PFSK-1 (cell line): ENCODE measurements around the gene KCNIP4.

Experiments
- FOXP2 ChIP-seq: optimal IDR thresholded peaks from 2 replicates; pipeline ENCODE3; 2011; ENCODE audit warnings: borderline replicate concordance, control low read depth, inconsistent platforms; ENCODE audit not compliant: insufficient read depth; ENCODE audit errors: extremely low read length, extremely low read depth
- POLR2AphosphoS5 ChIP-seq: IDR thresholded peaks from 2 replicates; pipeline ENCODE4 v1.6.1; 2012; ENCODE audit warnings: low read depth, mild to moderate bottlenecking, control low read depth, low read length, moderate library complexity
- SIN3A ChIP-seq: IDR thresholded peaks from 2 replicates; pipeline ENCODE4 v1.6.1; 2012; ENCODE audit warnings: mild to moderate bottlenecking, low read length, moderate library complexity, borderline replicate concordance; ENCODE audit not compliant: insufficient read depth
- TAF1 ChIP-seq: IDR thresholded peaks from 2 replicates; pipeline ENCODE4 v1.6.1; 2012; ENCODE audit warnings: low read length, control low read depth, borderline replicate concordance; ENCODE audit not compliant: insufficient read depth
- TF ChIP-seq, protein P1 (sequence below), 2 experiments: IDR thresholded peaks; 2 replicates each; pipeline versions ENCODE4 v1.6.1 to v1.8.0; 2011 to 2012; ENCODE audit warnings: low read depth in 2 of 2, low read length in 2 of 2, control low read depth in 1 of 2, inconsistent platforms in 1 of 2, mild to moderate bottlenecking in 1 of 2, moderate library complexity in 1 of 2; ENCODE audit not compliant: insufficient read depth in 1 of 2

The KCNIP4 gene

DNA sequence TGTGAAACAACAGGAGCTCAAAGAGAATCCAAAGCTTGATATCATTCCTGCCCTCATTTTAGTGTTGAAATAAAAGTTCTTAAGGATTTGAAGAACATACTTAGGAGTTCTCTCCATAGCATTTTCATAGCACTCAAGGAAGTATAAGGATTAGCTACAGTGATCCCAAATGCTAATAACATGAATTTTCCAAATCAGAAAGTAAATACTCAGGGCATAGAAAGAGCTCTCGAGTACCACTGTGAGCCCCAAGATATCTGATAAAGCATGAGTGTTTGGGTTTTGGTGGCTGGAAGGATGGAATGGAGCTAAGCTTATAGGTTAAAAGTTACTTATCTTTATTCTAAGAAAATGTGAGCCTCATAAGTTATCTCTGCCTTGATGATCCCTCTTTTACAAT, 584.9 kb downstream of the KCNIP4 start:
- TF ChIP-seq TAF1 (no peak), SIN3A (no peak), POLR2AphosphoS5 (no peak), FOXP2 (no peak)
- TF ChIP-seq, protein P1, sequence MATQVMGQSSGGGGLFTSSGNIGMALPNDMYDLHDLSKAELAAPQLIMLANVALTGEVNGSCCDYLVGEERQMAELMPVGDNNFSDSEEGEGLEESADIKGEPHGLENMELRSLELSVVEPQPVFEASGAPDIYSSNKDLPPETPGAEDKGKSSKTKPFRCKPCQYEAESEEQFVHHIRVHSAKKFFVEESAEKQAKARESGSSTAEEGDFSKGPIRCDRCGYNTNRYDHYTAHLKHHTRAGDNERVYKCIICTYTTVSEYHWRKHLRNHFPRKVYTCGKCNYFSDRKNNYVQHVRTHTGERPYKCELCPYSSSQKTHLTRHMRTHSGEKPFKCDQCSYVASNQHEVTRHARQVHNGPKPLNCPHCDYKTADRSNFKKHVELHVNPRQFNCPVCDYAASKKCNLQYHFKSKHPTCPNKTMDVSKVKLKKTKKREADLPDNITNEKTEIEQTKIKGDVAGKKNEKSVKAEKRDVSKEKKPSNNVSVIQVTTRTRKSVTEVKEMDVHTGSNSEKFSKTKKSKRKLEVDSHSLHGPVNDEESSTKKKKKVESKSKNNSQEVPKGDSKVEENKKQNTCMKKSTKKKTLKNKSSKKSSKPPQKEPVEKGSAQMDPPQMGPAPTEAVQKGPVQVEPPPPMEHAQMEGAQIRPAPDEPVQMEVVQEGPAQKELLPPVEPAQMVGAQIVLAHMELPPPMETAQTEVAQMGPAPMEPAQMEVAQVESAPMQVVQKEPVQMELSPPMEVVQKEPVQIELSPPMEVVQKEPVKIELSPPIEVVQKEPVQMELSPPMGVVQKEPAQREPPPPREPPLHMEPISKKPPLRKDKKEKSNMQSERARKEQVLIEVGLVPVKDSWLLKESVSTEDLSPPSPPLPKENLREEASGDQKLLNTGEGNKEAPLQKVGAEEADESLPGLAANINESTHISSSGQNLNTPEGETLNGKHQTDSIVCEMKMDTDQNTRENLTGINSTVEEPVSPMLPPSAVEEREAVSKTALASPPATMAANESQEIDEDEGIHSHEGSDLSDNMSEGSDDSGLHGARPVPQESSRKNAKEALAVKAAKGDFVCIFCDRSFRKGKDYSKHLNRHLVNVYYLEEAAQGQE (IDR thresholded peaks at IDR 0.05; ENCODE audit: insufficient read depth in 1 of 2, low read depth in 2 of 2, low read length in 2 of 2): no peak

DNA sequence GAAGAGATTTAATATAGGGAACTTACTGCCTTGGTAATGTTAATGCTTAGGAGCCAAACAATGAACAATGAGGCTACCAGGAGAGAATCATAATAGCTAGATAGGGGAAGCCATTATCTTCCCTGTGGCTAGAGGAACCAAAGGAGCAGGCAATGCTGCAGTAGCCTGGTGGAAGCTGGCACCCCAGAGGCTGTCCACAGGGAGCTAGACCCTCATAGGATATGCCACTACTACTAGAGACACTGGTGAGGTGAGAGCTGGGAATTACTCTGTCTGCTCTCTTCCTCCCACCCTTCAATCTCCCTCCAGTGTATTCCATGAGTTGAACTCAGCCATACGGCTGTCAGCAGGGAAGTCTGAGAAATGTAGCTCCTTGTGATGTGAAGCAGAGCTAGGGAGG, 601.4 kb downstream of the KCNIP4 start:
- TF ChIP-seq TAF1 (no peak), FOXP2 (no peak), POLR2AphosphoS5 (no peak), SIN3A (no peak)
- TF ChIP-seq, protein P1 (IDR thresholded peaks at IDR 0.05; ENCODE audit: insufficient read depth in 1 of 2, low read depth in 2 of 2, low read length in 2 of 2): no peak

- TF ChIP-seq TAF1 (no peak), FOXP2 (no peak), SIN3A (no peak), POLR2AphosphoS5 (no peak)
- TF ChIP-seq, protein P1 (IDR thresholded peaks at IDR 0.05; ENCODE audit: insufficient read depth in 1 of 2, low read depth in 2 of 2, low read length in 2 of 2): no peak
Observed at GRCh38 chr4:21327976-21328700, 620.4 kb downstream of the KCNIP4 start.

DNA sequence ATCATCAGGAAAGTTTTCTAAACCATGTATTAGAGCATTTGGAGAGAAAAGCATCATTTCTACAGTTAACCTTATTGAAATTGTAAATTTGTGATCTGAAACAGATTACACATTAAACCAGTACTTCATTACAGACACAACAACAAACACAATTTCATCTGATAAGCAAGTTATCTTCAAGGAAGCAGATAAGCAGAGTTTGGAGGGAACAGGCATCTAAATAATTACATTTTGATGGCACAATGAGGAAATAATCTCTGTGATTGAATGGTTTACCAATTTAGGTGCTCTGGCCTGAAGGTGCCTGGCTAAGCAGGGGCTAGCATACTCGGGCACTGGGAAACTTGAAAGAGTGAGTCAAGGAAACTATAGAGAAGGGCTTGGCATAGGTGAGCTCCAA, 628.5 kb downstream of the KCNIP4 start:
- TF ChIP-seq TAF1 (no peak), FOXP2 (no peak), POLR2AphosphoS5 (no peak), SIN3A (no peak)
- TF ChIP-seq, protein P1 (IDR thresholded peaks at IDR 0.05; ENCODE audit: insufficient read depth in 1 of 2, low read depth in 2 of 2, low read length in 2 of 2): no peak

- TF ChIP-seq FOXP2: no peak
- TF ChIP-seq, protein P1 (IDR thresholded peaks at IDR 0.05; ENCODE audit: insufficient read depth in 1 of 2, low read depth in 2 of 2, low read length in 2 of 2): peak in 1 of 2 experiments; percentile 28; a peak in 1 of 4 replicates
Observed at GRCh38 chr4:21307709-21308108, 640.9 kb downstream of the KCNIP4 start.
